ENCODE measurements around the gene PAF1.

Gene PAF1

GRCh38 chr19:39417463-39418181, 26.7 kb upstream of the PAF1 start:
- no peak for DNase-seq (ENCODE audit: low read depth in 2 of 2)

- no peak for DNase-seq (ENCODE audit: low read depth in 2 of 2)
Observed at GRCh38 chr19:39416152-39417120, 25.5 kb upstream of the PAF1 start.

GRCh38 chr19:39415111-39416046, 24.5 kb upstream of the PAF1 start:
- no peak for DNase-seq (ENCODE audit: low read depth in 2 of 2)

GRCh38 chr19:39413911-39414608, 23.2 kb upstream of the PAF1 start:
- no peak for DNase-seq (ENCODE audit: low read depth in 2 of 2)

- no peak for DNase-seq (ENCODE audit: low read depth in 2 of 2)
Observed at GRCh38 chr19:39413272-39413910, 22.5 kb upstream of the PAF1 start.

GRCh38 chr19:39412867-39413271, 22.0 kb upstream of the PAF1 start:
- DNase-seq (ENCODE audit: low read depth in 2 of 2) = no peak

- peak; percentile 100 for DNase-seq (ENCODE audit: low read depth in 2 of 2)
Observed at GRCh38 chr19:39412100-39412866, 21.4 kb upstream of the PAF1 start, which contains the start of gene PLEKHG2. Gene PLEKHG2 (plus strand): TSS chr19:39412669. CDS start chr19:39414087, 1,418 bp downstream.

- peak; percentile 82 to 86 for DNase-seq (ENCODE audit: low read depth in 2 of 2)
Observed at GRCh38 chr19:39411832-39412099, 20.9 kb upstream of the PAF1 start.

- no peak for DNase-seq (ENCODE audit: low read depth in 2 of 2)
Observed at GRCh38 chr19:39411081-39411831, 20.4 kb upstream of the PAF1 start.

GRCh38 chr19:39410831-39411080, 19.9 kb upstream of the PAF1 start:
- DNase-seq (ENCODE audit: low read depth in 2 of 2) = no peak

- no peak for DNase-seq (ENCODE audit: low read depth in 2 of 2)
Observed at GRCh38 chr19:39410017-39410830, 19.3 kb upstream of the PAF1 start.

GRCh38 chr19:39409208-39410016, 18.5 kb upstream of the PAF1 start:
- no peak for DNase-seq (ENCODE audit: low read depth in 2 of 2)

- no peak for DNase-seq (ENCODE audit: low read depth in 2 of 2)
Observed at GRCh38 chr19:39408392-39409207, 17.7 kb upstream of the PAF1 start.

GRCh38 chr19:39407660-39408391, 16.9 kb upstream of the PAF1 start:
- no peak for DNase-seq (ENCODE audit: low read depth in 2 of 2)

GRCh38 chr19:39407410-39407659, 16.4 kb upstream of the PAF1 start:
- DNase-seq (ENCODE audit: low read depth in 2 of 2) = no peak

- peak in 1 of 2 experiments; percentile 67 for DNase-seq (ENCODE audit: low read depth in 2 of 2)
Observed at GRCh38 chr19:39406656-39407409, 15.9 kb upstream of the PAF1 start, which contains the start of gene ZFP36. Gene ZFP36 (plus strand): TSS chr19:39406847. CDS start chr19:39406905, 58 bp downstream.
